Activated naive CD4-positive, alpha-beta T cell treated with anti-CD3 and anti-CD28 coated beads for 36 hours (primary cell): Measurements from ENCODE around the gene SAP30BP. TPM values are rescaled to one million over a fixed set of nuclear protein-coding genes. Genes with fewer than 3 reads are reported as not detected.
"Not testable (repeated sequence)": the region's sequence is repeated elsewhere in the genome, so short reads cannot be mapped to it uniquely, and the experiment has no call there.

Experiments used
- CTCF ChIA-PET: fragments of 350-600 bp; sonication (Branson Sonifier 250); formaldehyde crosslinking; loops from one replicate; lab custom pipeline; 2021; ENCODE audit warnings: antibody characterized with exemption; lab: Charles Lee
- DNase-seq: peaks from one replicate; pipeline ENCODE4 v3.0.0-alpha.2; 2020
- H3K27ac Mint-ChIP-seq: one replicate; pipeline ENCODE4 v1.8.0; 2021; ENCODE audit warnings: mild to moderate bottlenecking, mixed read lengths
- H3K27me3 Mint-ChIP-seq: one replicate; pipeline ENCODE4 v1.8.0; 2021; ENCODE audit warnings: low read depth, mixed read lengths
- H3K36me3 Mint-ChIP-seq: one replicate; pipeline ENCODE4 v1.8.0; 2021; ENCODE audit warnings: low read depth, mixed read lengths
- H3K4me1 Mint-ChIP-seq: one replicate; pipeline ENCODE4 v1.8.0; 2021; ENCODE audit warnings: low read depth, mixed read lengths
- H3K4me3 Mint-ChIP-seq: one replicate; pipeline ENCODE4 v1.8.0; 2021; ENCODE audit warnings: mild to moderate bottlenecking, moderate library complexity, mixed read lengths
- H3K9me3 Mint-ChIP-seq: one replicate; pipeline ENCODE4 v1.8.0; 2021; ENCODE audit warnings: mixed read lengths
- intact Hi-C: fragments of 100-400 bp; cut with micrococcal nuclease; formaldehyde crosslinking; loops from one replicate; pipeline ENCODE4 v1.15.1; 2023
- total RNA-seq, 2 experiments: library from RNA; stranded (reverse); gene quantifications; one replicate each; pipeline ENCODE4 v1.2.3, GENCODE V29; 2021

SAP30BP gene
- total RNA-seq, 2 experiments from 2014 or later: 68.3 TPM

DNA sequence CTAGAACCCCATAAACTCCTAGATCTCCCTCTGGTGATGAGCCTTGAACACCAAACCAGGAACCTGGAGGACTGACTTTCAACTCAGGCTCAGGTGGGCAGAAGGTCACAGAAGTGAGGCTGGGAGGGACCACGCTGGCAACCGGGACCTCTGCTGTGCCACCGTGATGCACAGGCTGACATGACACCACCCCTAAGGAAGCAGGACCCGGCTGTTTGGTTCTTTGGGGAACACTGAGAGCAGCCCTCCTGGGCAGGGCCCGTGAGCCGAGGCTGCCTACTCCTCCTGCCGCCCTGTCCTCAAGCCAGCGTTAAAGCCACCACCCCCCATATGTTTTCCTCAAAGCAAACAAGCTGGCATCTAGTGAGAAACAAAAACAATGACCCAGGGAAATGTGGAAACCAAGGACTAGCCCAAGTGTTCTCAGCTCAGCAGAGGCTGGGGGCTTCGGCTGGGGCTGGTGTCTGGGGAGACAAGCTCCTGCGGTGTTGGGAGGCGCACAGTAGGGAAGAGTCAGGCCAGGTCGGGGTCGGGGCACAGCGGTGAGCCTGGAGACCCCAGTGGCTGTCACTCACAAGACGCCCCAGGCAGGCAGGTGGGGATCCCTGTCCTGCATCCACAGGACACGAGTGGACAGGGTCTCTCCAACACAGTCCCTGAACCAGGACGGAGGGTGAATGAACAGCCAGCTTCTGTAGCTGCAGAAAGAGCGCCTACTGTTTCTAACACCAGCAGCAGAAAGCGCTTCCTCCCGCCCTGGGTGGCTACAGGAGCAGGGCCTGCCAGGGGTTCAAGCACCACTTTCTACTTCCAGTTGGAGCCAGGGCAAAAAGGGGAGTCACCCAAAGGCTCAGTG lies 32.2 kb upstream of the SAP30BP start:
- no peak overlapping the region for H3K4me3 Mint-ChIP-seq
- H3K36me3 Mint-ChIP-seq: no peaks in the 10 kb centered on the region
- H3K4me1 Mint-ChIP-seq: peaks cover 10% of the 10 kb centered on the region
- DNase-seq: no peak
- no peaks in the 10 kb centered on the region for H3K27me3 Mint-ChIP-seq
- CTCF ChIA-PET: interaction anchor here (0.6 to 7.0 kb wide), 9 partner anchors 17 to 406 kb away, joined by 3 to 166 read pairs (median 4); no protein-coding TSS in a partner anchor
- no peaks in the 10 kb centered on the region for H3K9me3 Mint-ChIP-seq
- no peak overlapping the region for H3K27ac Mint-ChIP-seq
- intact Hi-C loops: no loop called here

GRCh38 chr17:75635610-75636202 lies 31.4 kb upstream of the SAP30BP start:
- Mint-ChIP-seq H3K9me3 (no peaks in the 10 kb centered on the region), H3K4me1 (peaks cover 10% of the 10 kb centered on the region), H3K4me3 (no peak overlapping the region), H3K27me3 (no peaks in the 10 kb centered on the region), H3K27ac (no peak overlapping the region), H3K36me3 (no peaks in the 10 kb centered on the region)
- CTCF ChIA-PET: interaction anchor here (0.6 to 7.0 kb wide), 5 partner anchors 102 to 130 kb away, joined by 3 to 166 read pairs (median 12); no protein-coding TSS in a partner anchor
- no peak for DNase-seq
- intact Hi-C loops: no loop called here

- Mint-ChIP-seq H3K27me3 (no peaks in the 10 kb centered on the region), H3K27ac (no peak overlapping the region), H3K36me3 (no peaks in the 10 kb centered on the region), H3K4me1 (peaks cover 10% of the 10 kb centered on the region), H3K4me3 (no peak overlapping the region), H3K9me3 (no peaks in the 10 kb centered on the region)
- DNase-seq: no peak
- CTCF ChIA-PET: interaction anchor here (1.6 to 3.2 kb wide), 3 partner anchors 36 to 113 kb away, joined by 7 to 12 read pairs (median 9); no protein-coding TSS in a partner anchor
- intact Hi-C loops: no loop called here
Observed at GRCh38 chr17:75636381-75637142, 30.6 kb upstream of the SAP30BP start.

DNA sequence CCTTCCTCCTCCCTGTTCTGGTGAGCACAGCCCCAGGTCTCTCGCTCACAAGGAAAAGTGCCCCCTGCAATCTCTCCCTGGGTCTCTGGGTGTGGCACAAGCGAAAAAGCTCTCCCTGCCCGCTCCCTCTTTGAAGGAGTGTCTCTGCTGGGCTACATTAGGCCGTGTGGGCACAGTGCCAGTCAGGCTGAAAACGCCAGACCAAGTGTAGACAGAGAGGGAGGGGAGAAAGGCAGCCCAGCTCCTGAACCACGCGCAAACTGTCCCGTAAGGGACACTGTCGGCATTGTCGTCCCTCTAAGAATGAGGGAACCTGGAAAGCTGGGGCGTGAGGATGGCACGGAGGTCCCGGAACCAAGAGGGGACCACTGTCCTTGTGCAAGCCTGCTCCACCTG lies 30.0 kb upstream of the SAP30BP start:
- CTCF ChIA-PET: interaction anchor here (1.6 to 3.2 kb wide), 3 partner anchors 36 to 113 kb away, joined by 7 to 12 read pairs (median 9); no protein-coding TSS in a partner anchor
- H3K4me1 Mint-ChIP-seq: peaks cover 10% of the 10 kb centered on the region
- intact Hi-C loops: no loop called here
- H3K27ac Mint-ChIP-seq: no peak overlapping the region
- no peaks in the 10 kb centered on the region for H3K9me3 Mint-ChIP-seq
- no peaks in the 10 kb centered on the region for H3K27me3 Mint-ChIP-seq
- H3K4me3 Mint-ChIP-seq: no peak overlapping the region
- no peak for DNase-seq
- H3K36me3 Mint-ChIP-seq: no peaks in the 10 kb centered on the region

- intact Hi-C loops: no loop called here
- no peaks in the 10 kb centered on the region for H3K36me3 Mint-ChIP-seq
- H3K4me1 Mint-ChIP-seq: peaks cover 10% of the 10 kb centered on the region
- H3K4me3 Mint-ChIP-seq: no peak overlapping the region
- no peak overlapping the region for H3K27ac Mint-ChIP-seq
- CTCF ChIA-PET: interaction anchor here (0.9 to 3.2 kb wide), 5 partner anchors 9 to 112 kb away, joined by 3 to 12 read pairs (median 7); no protein-coding TSS in a partner anchor
- H3K27me3 Mint-ChIP-seq: no peaks in the 10 kb centered on the region
- H3K9me3 Mint-ChIP-seq: no peaks in the 10 kb centered on the region
- no peak for DNase-seq
Observed at GRCh38 chr17:75637551-75637950, 29.6 kb upstream of the SAP30BP start.

GRCh38 chr17:75638039-75638438 lies 29.1 kb upstream of the SAP30BP start:
- H3K27me3 Mint-ChIP-seq, H3K36me3 Mint-ChIP-seq, H3K4me1 Mint-ChIP-seq, H3K9me3 Mint-ChIP-seq, H3K27ac Mint-ChIP-seq, intact Hi-C loops, H3K4me3 Mint-ChIP-seq, DNase-seq: not testable (repeated sequence)
- CTCF ChIA-PET: interaction anchor here (0.9 to 3.2 kb wide), 4 partner anchors 10 to 112 kb away, joined by 3 to 12 read pairs (median 6); no protein-coding TSS in a partner anchor

DNA sequence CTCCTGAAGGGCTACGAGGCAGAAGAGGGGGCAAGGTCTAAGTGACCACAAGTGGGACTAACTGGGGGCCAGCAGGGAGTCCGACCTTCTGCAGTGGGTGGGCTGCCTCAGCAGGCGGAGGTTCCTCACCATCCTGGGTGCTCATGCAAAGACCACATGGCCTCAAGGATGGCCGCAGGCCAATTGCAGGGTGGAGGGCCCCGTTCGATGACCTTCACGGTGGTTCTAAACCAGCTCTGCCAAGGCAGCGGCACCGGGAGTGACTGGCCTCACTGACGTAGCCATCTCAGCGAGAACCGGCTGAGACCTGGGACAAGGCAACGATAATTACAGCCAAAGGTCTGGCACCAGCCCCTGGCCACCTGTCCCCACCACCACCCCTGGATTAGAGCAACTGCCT lies 28.2 kb upstream of the SAP30BP start:
- intact Hi-C loops: no loop called here
- Mint-ChIP-seq H3K9me3 (no peaks in the 10 kb centered on the region), H3K27ac (no peak overlapping the region), H3K36me3 (no peaks in the 10 kb centered on the region), H3K4me1 (peaks cover 2% of the 10 kb centered on the region), H3K27me3 (no peaks in the 10 kb centered on the region), H3K4me3 (no peak overlapping the region)
- DNase-seq: no peak
- CTCF ChIA-PET: interaction anchor here (1.5 to 3.2 kb wide), 2 partner anchors 11 to 111 kb away, joined by 4 to 12 read pairs; no protein-coding TSS in a partner anchor

- no peak for DNase-seq
- H3K4me3 Mint-ChIP-seq: no peak overlapping the region
- no peak overlapping the region for H3K27ac Mint-ChIP-seq
- H3K27me3 Mint-ChIP-seq: no peaks in the 10 kb centered on the region
- intact Hi-C loops: no loop called here
- no peaks in the 10 kb centered on the region for H3K36me3 Mint-ChIP-seq
- no peaks in the 10 kb centered on the region for H3K4me1 Mint-ChIP-seq
- CTCF ChIA-PET: interaction anchor here (0.5 to 1.5 kb wide), 2 partner anchors 11 to 210 kb away, joined by 3 to 4 read pairs; no protein-coding TSS in a partner anchor
- no peaks in the 10 kb centered on the region for H3K9me3 Mint-ChIP-seq
Observed at GRCh38 chr17:75639327-75639726, 27.8 kb upstream of the SAP30BP start.

DNA sequence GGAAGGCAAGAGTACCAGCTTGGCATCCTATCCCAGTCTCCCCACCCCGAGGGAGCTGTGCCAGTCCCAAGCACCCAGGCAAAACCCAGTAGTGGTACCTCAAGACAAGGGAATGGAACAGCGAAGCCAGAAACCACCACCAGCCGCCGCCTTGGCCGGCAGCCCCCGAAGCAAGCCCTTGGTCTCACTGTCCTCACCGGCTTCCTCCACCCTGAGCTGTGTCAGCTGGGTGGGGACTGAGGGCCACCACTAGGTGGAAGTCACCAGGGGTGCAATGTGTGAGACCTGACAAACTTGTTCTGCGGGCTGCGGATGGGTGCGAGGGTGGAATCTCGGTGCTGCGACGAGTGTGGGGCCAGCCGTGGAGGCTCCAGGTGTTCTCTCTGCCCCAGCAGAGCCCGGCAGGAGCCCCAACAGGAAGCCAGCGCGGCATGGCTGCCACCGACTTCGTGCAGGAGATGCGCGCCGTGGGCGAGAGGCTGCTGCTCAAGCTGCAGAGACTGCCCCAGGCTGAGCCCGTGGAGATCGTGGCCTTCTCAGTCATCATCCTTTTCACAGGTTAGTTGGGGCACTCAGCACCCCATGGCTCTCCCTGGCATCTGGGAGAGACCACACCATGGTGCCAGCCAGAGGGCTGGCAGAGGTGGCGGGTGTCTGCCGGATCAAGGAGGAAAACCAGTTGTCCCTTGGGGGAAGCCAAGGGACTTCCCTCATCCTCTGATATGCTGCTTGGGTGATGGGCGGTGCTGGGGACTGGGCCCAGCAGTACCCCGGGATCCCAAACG lies 27.2 kb upstream of the SAP30BP start:
- Mint-ChIP-seq H3K4me1 (no peaks in the 10 kb centered on the region), H3K27me3 (no peaks in the 10 kb centered on the region), H3K9me3 (no peaks in the 10 kb centered on the region), H3K4me3 (no peak overlapping the region), H3K27ac (no peak overlapping the region), H3K36me3 (no peaks in the 10 kb centered on the region)
- CTCF ChIA-PET: interaction anchor here (0.5 kb wide), 1 partner anchor 210 kb away, joined by 3 read pairs; no protein-coding TSS in a partner anchor
- intact Hi-C loops: no loop called here
- no peak for DNase-seq

DNA sequence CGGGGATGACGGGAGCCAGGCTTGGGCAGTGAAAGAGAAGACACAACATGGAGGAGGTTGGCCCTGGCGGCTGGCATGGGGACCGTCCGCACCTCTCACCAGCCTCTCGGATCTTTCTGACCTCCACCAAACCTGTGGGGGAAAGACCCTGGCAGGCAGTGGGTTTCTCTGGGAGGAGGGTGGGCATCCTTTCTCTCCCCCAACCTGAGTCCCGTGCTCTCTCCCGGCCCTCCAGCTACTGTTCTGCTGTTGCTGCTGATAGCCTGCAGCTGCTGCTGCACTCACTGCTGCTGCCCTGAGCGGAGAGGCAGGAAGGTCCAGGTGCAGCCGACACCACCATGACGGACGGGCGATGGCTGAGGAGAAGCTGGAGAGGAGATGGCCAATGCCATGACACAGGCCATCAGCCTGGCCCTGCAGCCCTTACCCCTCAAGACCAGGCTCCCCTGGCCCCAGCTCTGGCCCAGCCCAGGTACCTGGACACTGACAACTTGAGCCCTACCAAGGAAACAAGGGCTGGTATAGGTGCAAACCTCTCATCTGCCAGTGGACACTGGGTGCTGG lies 26.5 kb upstream of the SAP30BP start:
- Mint-ChIP-seq H3K27me3 (no peaks in the 10 kb centered on the region), H3K4me1 (no peaks in the 10 kb centered on the region), H3K4me3 (no peak overlapping the region), H3K36me3 (no peaks in the 10 kb centered on the region), H3K27ac (no peak overlapping the region), H3K9me3 (no peaks in the 10 kb centered on the region)
- CTCF ChIA-PET: interaction anchor here (0.8 to 1.4 kb wide), 3 partner anchors 12 to 107 kb away, joined by 3 to 7 read pairs (median 4); no protein-coding TSS in a partner anchor
- no peak for DNase-seq
- intact Hi-C loops: no loop called here

GRCh38 chr17:75641343-75641742 lies 25.8 kb upstream of the SAP30BP start:
- no peaks in the 10 kb centered on the region for H3K27me3 Mint-ChIP-seq
- no peak overlapping the region for H3K4me3 Mint-ChIP-seq
- H3K9me3 Mint-ChIP-seq: no peaks in the 10 kb centered on the region
- H3K4me1 Mint-ChIP-seq: peaks cover 4% of the 10 kb centered on the region
- DNase-seq: no peak
- H3K36me3 Mint-ChIP-seq: no peaks in the 10 kb centered on the region
- intact Hi-C loops: no loop called here
- CTCF ChIA-PET: interaction anchor here (0.8 to 1.4 kb wide), 4 partner anchors 8 to 106 kb away, joined by 3 to 7 read pairs (median 4); partner anchors contain the start of gene SMIM5
- no peak overlapping the region for H3K27ac Mint-ChIP-seq
